Heart right ventricle (tissue), 16 donors: Measurements from ENCODE around the gene TEKT2. TPM values are rescaled to one million over a fixed set of nuclear protein-coding genes. Genes with fewer than 3 reads are reported as not detected.
A peak's percentile ranks its signal among the peaks of the same experiment; 100 is the strongest.

Experiments
- ATAC-seq, 8 donors: fragments of 200-7000 bp; cut with Tn5 transposase; one replicate each; pipeline ENCODE4 v1.9.1; 2020; ENCODE audit warnings: mild to moderate bottlenecking in 8 of 8, moderate library complexity in 8 of 8, moderate number of reproducible peaks in 1 of 8
- DNase-seq, 2 donors: peaks; one replicate each; pipeline ENCODE4 v3.0.0-alpha.2; 2020
- H3K27ac ChIP-seq, 10 donors: fragments of 200-600 bp; sonication (generic) in 2 of 10; one replicate each; pipeline versions ENCODE4 v1.5.0 to v1.8.0; 2020 to 2022; ENCODE audit warnings: mild to moderate bottlenecking in 3 of 10
- H3K27me3 ChIP-seq, 7 donors: fragments of 200-600 bp; one replicate each; pipeline ENCODE4 v1.8.0; 2021 to 2022; ENCODE audit warnings: mild to moderate bottlenecking in 2 of 7
- H3K36me3 ChIP-seq, 9 donors: fragments of 200-600 bp; sonication (generic) in 1 of 9; one replicate each; pipeline versions ENCODE4 v1.5.0 to v1.8.0; 2020 to 2022; ENCODE audit warnings: mild to moderate bottlenecking in 2 of 9
- H3K4me1 ChIP-seq, 9 donors: fragments of 200-600 bp; sonication (generic) in 1 of 9; one replicate each; pipeline versions ENCODE4 v1.5.0 to v1.8.0; 2020 to 2022; ENCODE audit warnings: mild to moderate bottlenecking in 4 of 9
- H3K4me3 ChIP-seq, 10 donors: fragments of 200-600 bp; sonication (generic) in 2 of 10; one replicate each; pipeline versions ENCODE4 v1.5.0 to v1.8.0; 2020 to 2022; ENCODE audit warnings: mild to moderate bottlenecking in 7 of 10, moderate library complexity in 2 of 10
- H3K9me3 ChIP-seq, 11 donors: fragments of 200-600 bp in 10 of 11; sonication (generic) in 2 of 11; one replicate each; pipeline versions ENCODE4 v1.5.0 to v1.8.0; 2013 to 2022; ENCODE audit warnings: mild to moderate bottlenecking in 2 of 11, control low read depth in 1 of 11, moderate library complexity in 1 of 11
- WGBS, 2 donors: extraction: QIAGEN DNeasy Blood & Tissue Kit; methylation state at CpG; one replicate each; pipeline ENCODE4 v1.1.7; 2013; ENCODE audit warnings: inconsistent platforms in 1 of 2; 5-methylcytosine and 5-hydroxymethylcytosine counted together
- intact Hi-C, 10 donors: fragments of 100-400 bp; cut with DNase I; formaldehyde crosslinking; loops; one replicate each; pipeline versions ENCODE4 v1.11.1 to v1.14.2; 2022
- polyA plus RNA-seq, 2 donors: library from polyadenylated mRNA; stranded (reverse); fragments of 200-250 nt; gene quantifications; one replicate each; pipeline ENCODE4 v1.2.3, GENCODE V29; 2013
- total RNA-seq, 10 donors: library from RNA; stranded (reverse); fragmentation: NEBNext Ultra II Directional in 3 of 10; extraction: Animal tissue kit (Norgen Biotek cat#: 25700) in 3 of 10; gene quantifications; one replicate each; pipeline versions ENCODE4 v1.2.1 to v1.2.4, GENCODE V29; 2021 to 2023
- TF ChIP-seq, protein P1 (sequence below), 9 donors: fragments of 200-600 bp; sonication (generic) in 2 of 9; IDR thresholded peaks; one replicate each; pipeline versions ENCODE4 v1.5.0 to v1.8.0; 2021 to 2022; ENCODE audit warnings: antibody characterized with exemption in 9 of 9, mild to moderate bottlenecking in 5 of 9, moderate library complexity in 1 of 9
- donor health status: Arrhythmogenic right ventricular cardiomyopathy.
- donor health status: ischemic (EF 13 %, LVEDD 7.1; RV severe dilation, severe dysfunction).
- donor health status: healthy with polysubstance abuse.
- donor health status: DM: no; HTN: yes; CAD: no.
- donor health status: DM: no; HTN: no; CAD: no.
- donor health status: ischemic (EF 25% LVEDD 6.9; RV normal size, moderate dysfunction).
- donor health status: ischemic (EF 25% LVEDD 5.7; RV mildly dilated, moderate dysfunction).
- donor health status: healthy.
- donor health status: DM: yes; HTN: yes; CAD: no.
- donor health status: Ischemic cardiomyopathy.
- donor health status: ischemic (EF 35%, LVEDD 5.7; RV mildly dilated, moderate dysfunction).
- donor health status: nonischemic (EF 11% LVEDD 7.7; RV severe dilation, severe dysfunction).
- donor health status: DM: yes; HTN: yes; CAD: no.
- donor health status: PGD.
- donor health status: ischemic (EF 29% LVEDD 5.4; RV normal size, mild dysfunction).
- donor health status: nonischemic (EF 23%, LVEDD 6.1; RV moderate dilation, normal function).

The TEKT2 gene
- total and polyA plus RNA-seq, 12 donors = 0.06 TPM; not detected in 11

DNA sequence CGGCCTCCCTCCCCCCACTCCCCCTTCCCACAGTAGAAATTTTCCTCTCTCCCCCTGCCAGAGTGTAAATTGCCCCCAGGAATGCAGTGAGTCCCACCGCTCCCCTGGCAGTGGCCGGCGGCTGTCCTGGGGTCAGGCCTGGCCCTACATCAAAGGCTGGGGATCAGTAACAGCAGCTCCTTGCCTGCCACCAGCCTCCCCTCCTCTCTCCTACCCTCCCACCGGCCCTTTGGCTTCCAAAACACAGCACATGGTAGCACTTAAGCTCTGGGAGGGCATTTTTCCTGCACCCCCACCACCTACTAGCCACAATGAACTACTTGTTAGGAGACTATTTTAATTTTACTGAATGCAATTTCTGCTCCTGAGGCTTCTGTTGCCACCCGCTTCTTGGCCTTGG is 50.1 kb downstream of the TEKT2 start:
- intact Hi-C loops = loop anchor here in 6 of 10 donors (2.0 to 10.0 kb wide), 4 partner anchors 33 to 281 kb away; no protein-coding TSS in a partner anchor
- DNase-seq = no peak

DNA sequence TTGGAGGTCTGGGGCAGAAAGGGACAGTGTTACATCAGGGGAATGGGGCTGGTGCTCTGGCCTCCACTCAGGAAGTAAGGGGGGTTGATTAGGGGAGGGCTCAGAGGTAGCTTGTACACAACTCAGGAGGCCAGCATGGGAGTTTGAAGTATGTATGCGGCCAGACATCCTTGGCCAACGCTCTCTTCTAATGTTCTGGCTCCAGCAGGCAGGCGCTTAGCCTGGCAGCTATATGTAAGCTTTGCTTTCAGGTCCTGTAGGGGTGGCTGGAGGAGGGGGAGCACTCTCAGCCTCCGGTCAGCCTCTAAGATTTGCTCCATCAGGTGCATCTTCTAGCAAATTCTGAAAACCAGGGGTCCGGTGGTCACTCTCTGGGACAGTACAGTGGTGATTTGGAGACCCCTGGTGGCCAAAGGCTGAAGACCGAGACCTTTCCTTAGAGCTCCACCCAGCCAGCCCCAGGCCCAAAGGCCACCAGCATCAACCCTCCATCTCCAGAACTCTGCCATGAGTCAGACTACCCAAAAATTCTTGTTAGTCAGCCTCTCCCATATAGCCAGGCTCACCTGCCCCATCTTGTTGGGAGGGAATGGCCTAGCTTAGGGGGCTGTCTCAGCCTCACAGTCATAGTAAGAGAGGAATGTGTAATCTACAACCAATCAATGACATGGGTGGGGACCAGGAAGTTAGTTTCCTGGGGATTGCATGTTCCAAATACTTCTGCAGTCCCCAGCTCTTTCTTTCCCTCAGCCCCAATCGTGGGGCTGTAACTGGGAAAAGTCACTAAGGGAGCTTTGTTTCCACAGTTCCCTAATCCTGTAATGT is 50.8 kb downstream of the TEKT2 start:
- no peaks in the 10 kb centered on the region for H3K9me3 ChIP-seq
- 66% methylated on average over 7 of the region's 7 CpGs for WGBS, 2 donors
- intact Hi-C loops = loop anchor here in 8 of 10 donors (1.0 to 10.0 kb wide), 5 partner anchors 34 to 280 kb away; no protein-coding TSS in a partner anchor
- peaks cover 6 to 54% (median 41%) of the 10 kb centered on the region in 9 donors for H3K4me1 ChIP-seq
- TF ChIP-seq, protein P1, sequence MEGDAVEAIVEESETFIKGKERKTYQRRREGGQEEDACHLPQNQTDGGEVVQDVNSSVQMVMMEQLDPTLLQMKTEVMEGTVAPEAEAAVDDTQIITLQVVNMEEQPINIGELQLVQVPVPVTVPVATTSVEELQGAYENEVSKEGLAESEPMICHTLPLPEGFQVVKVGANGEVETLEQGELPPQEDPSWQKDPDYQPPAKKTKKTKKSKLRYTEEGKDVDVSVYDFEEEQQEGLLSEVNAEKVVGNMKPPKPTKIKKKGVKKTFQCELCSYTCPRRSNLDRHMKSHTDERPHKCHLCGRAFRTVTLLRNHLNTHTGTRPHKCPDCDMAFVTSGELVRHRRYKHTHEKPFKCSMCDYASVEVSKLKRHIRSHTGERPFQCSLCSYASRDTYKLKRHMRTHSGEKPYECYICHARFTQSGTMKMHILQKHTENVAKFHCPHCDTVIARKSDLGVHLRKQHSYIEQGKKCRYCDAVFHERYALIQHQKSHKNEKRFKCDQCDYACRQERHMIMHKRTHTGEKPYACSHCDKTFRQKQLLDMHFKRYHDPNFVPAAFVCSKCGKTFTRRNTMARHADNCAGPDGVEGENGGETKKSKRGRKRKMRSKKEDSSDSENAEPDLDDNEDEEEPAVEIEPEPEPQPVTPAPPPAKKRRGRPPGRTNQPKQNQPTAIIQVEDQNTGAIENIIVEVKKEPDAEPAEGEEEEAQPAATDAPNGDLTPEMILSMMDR (IDR thresholded peaks at IDR 0.05) = peak; percentile 27 to 76 (median 69)
- ATAC-seq (peak; percentile 24 to 78 (median 62)), DNase-seq (peak in 1 of 2 donors; percentile 46)
- peaks cover 0 to 40% (median 28%) of the 10 kb centered on the region in 9 donors for H3K36me3 ChIP-seq
- no peaks in the 10 kb centered on the region for H3K27me3 ChIP-seq
- H3K27ac ChIP-seq = peak overlapping the region in 7 of 10 donors; percentile 41 to 84 (median 73)
- H3K4me3 ChIP-seq = no peak overlapping the region

More for the DNA sequence above, 50.1 kb downstream of the TEKT2 start:
- ATAC-seq = peak in 1 of 8 donors; percentile 11
- 67 to 68% methylated on average over 6 of the region's 6 CpGs for WGBS, 2 donors
- Histone ChIP-seq H3K4me3 (no peak overlapping the region), H3K27me3 (no peaks in the 10 kb centered on the region), H3K36me3 (peaks cover 0 to 34% (median 22%) of the 10 kb centered on the region in 9 donors), H3K27ac (peak overlapping the region in 2 of 10 donors; percentile 11 to 20), H3K9me3 (no peaks in the 10 kb centered on the region), H3K4me1 (peaks cover 6 to 48% (median 39%) of the 10 kb centered on the region in 9 donors)
- TF ChIP-seq, protein P1 (IDR thresholded peaks at IDR 0.05) = no peak

DNA sequence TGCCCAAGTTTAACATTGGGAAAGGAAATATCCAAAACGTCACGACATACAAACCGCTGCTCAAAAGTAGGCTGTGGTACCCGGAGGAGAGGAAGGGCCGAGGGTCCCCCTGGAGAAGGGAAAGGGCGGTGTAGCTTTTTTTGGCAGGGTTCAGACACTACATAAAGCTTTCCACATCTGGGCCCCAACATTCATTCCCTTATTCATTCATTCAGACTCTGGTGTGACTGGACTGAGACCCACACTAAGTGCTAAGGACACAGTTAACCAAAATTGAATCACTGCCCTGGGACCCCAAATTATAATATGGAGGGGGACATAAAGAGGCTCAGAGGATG is 51.4 kb downstream of the TEKT2 start:
- intact Hi-C loops = loop anchor here in 6 of 10 donors (1.0 to 10.0 kb wide), 5 partner anchors 34 to 280 kb away; no protein-coding TSS in a partner anchor
- Histone ChIP-seq H3K4me3 (no peak overlapping the region), H3K36me3 (peaks cover 0 to 46% (median 30%) of the 10 kb centered on the region in 9 donors), H3K9me3 (no peaks in the 10 kb centered on the region), H3K4me1 (peaks cover 8 to 59% (median 47%) of the 10 kb centered on the region in 9 donors), H3K27ac (peak overlapping the region in 7 of 10 donors; percentile 41 to 84 (median 73)), H3K27me3 (no peaks in the 10 kb centered on the region)
- WGBS, 2 donors = 53 to 56% methylated on average over 6 of the region's 6 CpGs
- TF ChIP-seq, protein P1 (IDR thresholded peaks at IDR 0.05) = no peak
- ATAC-seq (no peak), DNase-seq (no peak)

DNA sequence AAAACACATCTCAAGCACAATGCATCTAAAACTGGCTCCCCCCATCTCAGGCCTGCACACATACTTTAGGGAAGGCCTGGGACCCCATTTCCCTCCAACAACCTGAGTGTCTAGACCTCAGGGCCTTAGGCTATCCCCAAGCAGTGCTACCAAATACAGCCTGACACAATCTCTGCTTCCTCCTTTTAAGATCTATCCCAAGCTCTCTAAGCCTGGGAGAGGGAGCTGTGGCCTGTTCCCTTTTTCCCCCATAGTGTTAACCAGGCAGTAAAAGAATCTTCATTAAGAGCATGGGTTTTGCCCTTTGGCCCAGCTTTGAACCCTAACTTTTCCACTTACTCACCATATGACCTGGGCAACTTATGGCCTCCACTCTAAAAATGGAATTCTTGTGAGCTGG is 51.9 kb downstream of the TEKT2 start:
- intact Hi-C loops = loop anchor here in 6 of 10 donors (1.0 to 10.0 kb wide), 5 partner anchors 35 to 279 kb away; no protein-coding TSS in a partner anchor
- TF ChIP-seq, protein P1 (IDR thresholded peaks at IDR 0.05) = no peak
- DNase-seq = no peak
- peaks cover 0 to 51% (median 30%) of the 10 kb centered on the region in 9 donors for H3K36me3 ChIP-seq
- no peak overlapping the region for H3K4me3 ChIP-seq
- peak overlapping the region in 8 of 10 donors; percentile 48 to 84 (median 70) for H3K27ac ChIP-seq
- ATAC-seq = peak in 2 of 8 donors; percentile 3 to 6
- H3K4me1 ChIP-seq = peaks cover 9 to 64% (median 51%) of the 10 kb centered on the region in 9 donors
- no peaks in the 10 kb centered on the region for H3K27me3 ChIP-seq
- H3K9me3 ChIP-seq = no peaks in the 10 kb centered on the region
